Transverse colon (tissue), 4 donors: Measurements from ENCODE around the gene SETD9. TPM values are rescaled to one million over a fixed set of nuclear protein-coding genes. Genes with fewer than 3 reads are reported as not detected.

Source experiments
- DNase-seq: peaks from one replicate; pipeline ENCODE4 v3.0.0-alpha.2; 2019
- H3K27ac ChIP-seq, 4 donors: fragments of 200-600 bp; sonication (generic); 2 replicates each; pipeline ENCODE4 v1.5.1; 2016 to 2018; ENCODE audit warnings: inconsistent platforms in 4 of 4
- H3K27me3 ChIP-seq: fragments of 200-600 bp; sonication (generic); 2 replicates; pipeline ENCODE4 v1.5.1; 2017; ENCODE audit warnings: inconsistent platforms
- H3K36me3 ChIP-seq, 4 donors: fragments of 200-600 bp; sonication (generic); 2 replicates each; pipeline ENCODE4 v1.5.1; 2017 to 2019; ENCODE audit warnings: inconsistent platforms in 4 of 4
- H3K4me1 ChIP-seq, 4 donors: fragments of 200-600 bp; sonication (generic); 2 replicates each; pipeline ENCODE4 v1.5.1; 2017 to 2020; ENCODE audit warnings: inconsistent platforms in 4 of 4
- H3K4me3 ChIP-seq, 4 donors: fragments of 200-600 bp; sonication (generic); 1 replicate in 1 of 4; 2 replicates in 3 of 4; pipeline versions ENCODE4 v1.5.1 to v1.6.1; 2017 to 2019; ENCODE audit warnings: inconsistent platforms in 4 of 4
- H3K9me3 ChIP-seq, 2 donors: fragments of 200-600 bp; sonication (generic); 2 replicates each; pipeline ENCODE4 v1.5.1; 2017 to 2019; ENCODE audit warnings: inconsistent platforms in 2 of 2
- EP300 ChIP-seq: sonication (generic); formaldehyde crosslinking; IDR thresholded peaks from one replicate; pipeline ENCODE4 v1.6.1; 2017; ENCODE audit warnings: antibody characterized with exemption, low read depth
- POLR2A ChIP-seq: fragments of 450-650 bp; IDR thresholded peaks from one replicate; pipeline ENCODE4 v1.6.1; 2016; ENCODE audit warnings: antibody characterized with exemption, mild to moderate bottlenecking, moderate library complexity
- POLR2AphosphoS5 ChIP-seq, 3 donors: sonication (generic); formaldehyde crosslinking; IDR thresholded peaks; one replicate each; pipeline ENCODE4 v1.6.1; 2016; ENCODE audit warnings: antibody characterized with exemption in 3 of 3
- WGBS, 2 donors: methylation state at CpG; one replicate each; pipeline ENCODE4 v1.1.5; 2018; ENCODE audit warnings: low coverage in 1 of 2; 5-methylcytosine and 5-hydroxymethylcytosine counted together
- in situ Hi-C, 4 donors: fragments of 200-750 bp; cut with MboI; loops; one replicate each; pipeline versions ENCODE4 v1.15.0 to v1.15.1; 2017; ENCODE audit warnings: low sequenced_read_pairs in 3 of 4, low pct_ligation_motif_present in 1 of 4, low pct_unique_long_range_greater_than_20kb in 1 of 4
- intact Hi-C: fragments of 100-400 bp; cut with DNase I; formaldehyde crosslinking; loops from one replicate; pipeline ENCODE4 v1.15.1; 2023; ENCODE audit warnings: low total_unique reads
- total RNA-seq, 4 donors: library from RNA; depleted of rRNA; stranded (reverse); fragments of >200 nt; gene quantifications; one replicate each; pipeline ENCODE4 v1.1.0, GENCODE V29; 2016
- TF ChIP-seq, protein P1 (sequence below), 5 experiments: fragments of 200-600 bp in 3 of 5; fragments of 450-650 bp in 2 of 5; sonication (generic) in 3 of 5; IDR thresholded peaks; 1 replicate in 2 of 5; 2 replicates in 3 of 5; pipeline ENCODE4 v1.5.1; 2016 to 2017; ENCODE audit warnings: antibody characterized with exemption in 5 of 5, inconsistent platforms in 3 of 5, mild to moderate bottlenecking in 2 of 5, moderate library complexity in 1 of 5

SETD9 gene
- total RNA-seq, 4 donors from 2014 or later, result 26.6 to 27.9 TPM; not detected in 2

GRCh38 chr5:56950626-56951125, 41.3 kb downstream of the SETD9 start:
- H3K4me3 ChIP-seq, result peak overlapping the region; percentile 74 to 96 (median 88)
- 0% methylated on average over 2 to 33 of the region's 33 CpGs for WGBS, 2 donors
- H3K4me1 ChIP-seq, result peaks cover 4 to 34% (median 14%) of the 10 kb centered on the region in 4 donors
- H3K9me3 ChIP-seq, result no peaks in the 10 kb centered on the region
- TF ChIP-seq POLR2AphosphoS5 (IDR thresholded peaks at IDR 0.05), result peak in 2 of 3 donors; percentile 30 to 47
- TF ChIP-seq, protein P1, sequence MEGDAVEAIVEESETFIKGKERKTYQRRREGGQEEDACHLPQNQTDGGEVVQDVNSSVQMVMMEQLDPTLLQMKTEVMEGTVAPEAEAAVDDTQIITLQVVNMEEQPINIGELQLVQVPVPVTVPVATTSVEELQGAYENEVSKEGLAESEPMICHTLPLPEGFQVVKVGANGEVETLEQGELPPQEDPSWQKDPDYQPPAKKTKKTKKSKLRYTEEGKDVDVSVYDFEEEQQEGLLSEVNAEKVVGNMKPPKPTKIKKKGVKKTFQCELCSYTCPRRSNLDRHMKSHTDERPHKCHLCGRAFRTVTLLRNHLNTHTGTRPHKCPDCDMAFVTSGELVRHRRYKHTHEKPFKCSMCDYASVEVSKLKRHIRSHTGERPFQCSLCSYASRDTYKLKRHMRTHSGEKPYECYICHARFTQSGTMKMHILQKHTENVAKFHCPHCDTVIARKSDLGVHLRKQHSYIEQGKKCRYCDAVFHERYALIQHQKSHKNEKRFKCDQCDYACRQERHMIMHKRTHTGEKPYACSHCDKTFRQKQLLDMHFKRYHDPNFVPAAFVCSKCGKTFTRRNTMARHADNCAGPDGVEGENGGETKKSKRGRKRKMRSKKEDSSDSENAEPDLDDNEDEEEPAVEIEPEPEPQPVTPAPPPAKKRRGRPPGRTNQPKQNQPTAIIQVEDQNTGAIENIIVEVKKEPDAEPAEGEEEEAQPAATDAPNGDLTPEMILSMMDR (IDR thresholded peaks at IDR 0.05), result no peak
- no peak for TF ChIP-seq EP300
- TF ChIP-seq POLR2A, result peak; percentile 41
- peaks cover 0 to 13% (median 3%) of the 10 kb centered on the region in 4 donors for H3K36me3 ChIP-seq
- intact Hi-C loops (loop anchor here (2.0 kb wide), 1 partner anchor 270 kb away; no protein-coding TSS in a partner anchor), in situ Hi-C loops (no loop called here)
- peak overlapping the region; percentile 89 to 94 (median 94) for H3K27ac ChIP-seq
- peak; percentile 76 for DNase-seq
- H3K27me3 ChIP-seq, result peaks cover 2% of the 10 kb centered on the region

DNA sequence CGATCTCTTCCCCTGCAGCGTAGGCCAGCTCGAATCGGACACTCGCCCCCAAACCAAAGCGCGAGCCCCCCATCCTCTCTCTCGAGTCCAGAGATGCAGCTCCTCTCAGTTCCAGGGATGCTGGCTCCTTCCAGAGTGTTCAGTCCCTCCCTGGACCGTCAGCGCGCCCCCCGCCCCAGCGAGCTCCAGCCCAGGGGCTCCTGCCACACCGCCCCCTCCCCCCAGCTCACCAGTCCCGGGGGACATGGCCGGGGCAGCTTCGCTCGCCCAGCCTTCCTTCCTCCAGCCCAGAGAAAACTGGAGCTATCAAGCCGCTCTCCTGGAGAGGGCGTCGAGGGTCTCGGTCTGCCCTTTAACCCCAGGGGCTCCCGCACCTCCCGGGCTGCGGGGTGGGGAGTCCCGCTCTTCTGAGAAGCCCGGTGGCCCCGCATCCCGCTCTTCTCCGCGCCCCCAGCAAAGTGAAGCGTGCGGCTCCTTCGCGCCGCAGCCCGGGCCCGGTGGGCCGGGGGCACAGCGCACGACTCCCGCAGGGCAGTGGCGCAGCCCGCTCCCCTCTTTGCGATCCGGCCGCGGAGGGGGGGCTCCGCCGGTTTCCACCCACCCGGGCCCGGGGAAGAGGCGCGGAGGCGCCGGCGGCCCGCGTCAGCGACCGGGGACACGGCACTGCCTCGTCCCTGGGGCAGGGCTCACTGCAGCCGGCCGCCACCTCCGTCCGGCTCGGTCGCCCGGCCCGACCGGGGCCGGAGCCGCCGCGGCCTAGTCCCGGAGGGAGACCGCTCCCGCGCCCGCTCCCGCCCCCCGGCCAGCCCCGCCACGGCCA, 41.9 kb downstream of the SETD9 start:
- peak overlapping the region; percentile 74 to 96 (median 88) for H3K4me3 ChIP-seq
- peak; percentile 33 for DNase-seq
- 0% methylated on average over 31 of the region's 85 CpGs; no CpG with 5 or more reads in 1 of the 2 donors for WGBS, 2 donors
- H3K36me3 ChIP-seq, result peaks cover 0 to 7% (median under 1%) of the 10 kb centered on the region in 4 donors
- peak overlapping the region; percentile 89 to 94 (median 94) for H3K27ac ChIP-seq
- peaks cover 2% of the 10 kb centered on the region for H3K27me3 ChIP-seq
- TF ChIP-seq POLR2A, result no peak
- TF ChIP-seq EP300, result no peak
- TF ChIP-seq, protein P1 (IDR thresholded peaks at IDR 0.05), result no peak
- no peak for TF ChIP-seq POLR2AphosphoS5 (IDR thresholded peaks at IDR 0.05)
- no peaks in the 10 kb centered on the region for H3K9me3 ChIP-seq
- H3K4me1 ChIP-seq, result peaks cover 4 to 31% (median 14%) of the 10 kb centered on the region in 4 donors
- in situ Hi-C loops, result no loop called here
- intact Hi-C loops, result loop anchor here (2.0 kb wide), 1 partner anchor 269 kb away; no protein-coding TSS in a partner anchor

DNA sequence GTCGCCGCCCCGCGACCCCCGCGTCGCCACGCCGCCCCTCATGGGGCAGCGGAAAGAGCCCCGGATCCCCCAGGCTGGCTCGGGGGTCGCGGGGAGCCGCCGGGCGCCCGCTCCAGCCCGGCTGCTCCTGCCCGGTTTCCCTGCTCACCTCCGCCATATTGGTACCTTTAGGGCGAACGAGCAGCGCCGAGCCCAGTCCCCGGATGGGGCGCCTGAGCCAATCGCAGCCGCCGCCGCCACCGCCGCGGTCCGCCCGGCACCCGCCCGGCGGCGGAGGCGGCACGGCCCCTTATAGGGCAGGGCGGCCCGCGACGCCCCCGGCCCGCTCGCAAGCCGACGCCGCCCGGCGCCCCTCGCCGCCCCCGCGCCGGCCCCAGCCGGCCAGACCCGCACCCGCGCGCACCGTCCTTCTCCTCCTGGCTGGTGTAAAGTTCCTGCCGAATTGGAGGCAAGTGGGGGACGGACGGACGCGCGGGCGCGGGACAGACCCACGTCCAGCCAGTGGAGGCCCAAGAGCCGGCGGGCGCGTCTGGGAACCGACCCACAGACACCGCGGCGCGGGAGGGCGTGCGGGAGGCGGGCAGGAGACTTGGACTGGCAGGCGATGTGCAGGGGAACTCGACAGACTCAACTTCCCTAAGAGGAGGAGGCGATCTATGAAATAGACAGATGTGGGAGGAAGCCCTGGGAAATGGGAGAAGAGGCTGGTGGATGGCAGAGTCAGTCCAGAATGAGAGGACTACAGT, 42.7 kb downstream of the SETD9 start, which contains the start of gene MIER3:
MIER3 (minus strand) TSS at position 178 of the 746 bp plus-strand sequence; CDS start at position 157, 21 bp downstream.
- H3K9me3 ChIP-seq, result no peaks in the 10 kb centered on the region
- H3K36me3 ChIP-seq, result peaks cover 0 to 5% (median 0%) of the 10 kb centered on the region in 4 donors
- H3K4me1 ChIP-seq, result peaks cover 4 to 29% (median 14%) of the 10 kb centered on the region in 4 donors
- in situ Hi-C loops, result no loop called here
- H3K4me3 ChIP-seq, result peak within 1 kb of the TSS; percentile 74 to 96 (median 88)
- no peak for TF ChIP-seq EP300
- TF ChIP-seq, protein P1 (IDR thresholded peaks at IDR 0.05), result no peak
- peak; percentile 29 for TF ChIP-seq POLR2A
- peak in 2 of 3 donors; percentile 6 to 23 for TF ChIP-seq POLR2AphosphoS5 (IDR thresholded peaks at IDR 0.05)
- WGBS, 2 donors, result 0% methylated on average over 69 of the region's 89 CpGs; no CpG with 5 or more reads in 1 of the 2 donors
- intact Hi-C loops, result loop anchor here (2.0 kb wide), 1 partner anchor 269 kb away; no protein-coding TSS in a partner anchor
- H3K27ac ChIP-seq, result peak within 1 kb of the TSS; percentile 89 to 94 (median 94)
- H3K27me3 ChIP-seq, result peaks cover 2% of the 10 kb centered on the region
- peak; percentile 87 for DNase-seq
